ENCODE results near the gene SPTBN1.

DNA sequence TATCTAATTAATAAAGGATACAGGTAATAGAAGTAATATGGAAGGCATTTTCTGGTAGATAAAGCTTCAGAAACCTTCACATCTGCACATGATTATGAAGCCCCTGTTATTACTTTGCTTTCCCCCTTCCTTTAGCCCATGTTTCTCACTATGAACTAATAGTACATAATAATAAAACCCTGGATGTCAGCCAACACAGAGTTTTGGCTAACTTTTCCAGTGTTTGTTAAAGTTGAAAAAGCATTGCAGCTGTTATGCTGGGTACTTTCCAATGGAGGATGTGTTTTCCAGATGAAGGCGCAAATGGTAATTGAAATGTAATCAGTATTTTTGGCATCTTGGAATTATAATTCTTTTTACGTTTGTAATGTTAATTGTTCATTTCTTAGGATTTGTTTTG lies 43.5 kb downstream of the SPTBN1 start:
- TF ChIP-seq, protein P1, sequence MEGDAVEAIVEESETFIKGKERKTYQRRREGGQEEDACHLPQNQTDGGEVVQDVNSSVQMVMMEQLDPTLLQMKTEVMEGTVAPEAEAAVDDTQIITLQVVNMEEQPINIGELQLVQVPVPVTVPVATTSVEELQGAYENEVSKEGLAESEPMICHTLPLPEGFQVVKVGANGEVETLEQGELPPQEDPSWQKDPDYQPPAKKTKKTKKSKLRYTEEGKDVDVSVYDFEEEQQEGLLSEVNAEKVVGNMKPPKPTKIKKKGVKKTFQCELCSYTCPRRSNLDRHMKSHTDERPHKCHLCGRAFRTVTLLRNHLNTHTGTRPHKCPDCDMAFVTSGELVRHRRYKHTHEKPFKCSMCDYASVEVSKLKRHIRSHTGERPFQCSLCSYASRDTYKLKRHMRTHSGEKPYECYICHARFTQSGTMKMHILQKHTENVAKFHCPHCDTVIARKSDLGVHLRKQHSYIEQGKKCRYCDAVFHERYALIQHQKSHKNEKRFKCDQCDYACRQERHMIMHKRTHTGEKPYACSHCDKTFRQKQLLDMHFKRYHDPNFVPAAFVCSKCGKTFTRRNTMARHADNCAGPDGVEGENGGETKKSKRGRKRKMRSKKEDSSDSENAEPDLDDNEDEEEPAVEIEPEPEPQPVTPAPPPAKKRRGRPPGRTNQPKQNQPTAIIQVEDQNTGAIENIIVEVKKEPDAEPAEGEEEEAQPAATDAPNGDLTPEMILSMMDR (IDR thresholded peaks at IDR 0.05; ENCODE audit: poor library complexity): no peak
- TF ChIP-seq EZH2 (IDR thresholded peaks at IDR 0.05; ENCODE audit: borderline replicate concordance) (no peak), EZH2phosphoT487 (IDR thresholded peaks at IDR 0.05; ENCODE audit: low read depth, severe bottlenecking, unreplicated experiment) (no peak)
